SK-N-DZ (cell line): ENCODE measurements around the gene ALX4.

Experiments
- DNase-seq: peaks from one replicate; pipeline ENCODE4 v3.0.0-alpha.2; 2015; ENCODE audit warnings: low spot score

Gene ALX4

DNA sequence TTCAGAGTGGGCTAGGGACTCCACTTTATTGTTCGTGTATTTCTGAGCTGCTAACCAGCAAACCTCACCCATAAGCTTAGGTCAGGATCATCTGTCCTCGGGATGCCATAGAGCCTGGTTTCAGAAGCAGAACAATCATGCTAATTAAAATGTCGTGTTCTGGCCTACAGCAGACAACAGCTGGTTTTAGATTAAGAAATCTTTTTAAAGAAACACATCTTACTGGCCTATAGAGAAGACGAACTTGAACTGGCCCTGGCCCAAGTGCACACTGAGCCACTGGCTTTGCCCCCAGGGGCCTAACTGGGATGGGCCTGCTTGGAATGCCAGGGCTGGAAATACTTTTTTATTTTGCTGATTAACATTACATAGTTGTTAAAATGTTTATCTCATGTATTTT lies 63.2 kb downstream of the ALX4 start:
- no peak for DNase-seq

DNA sequence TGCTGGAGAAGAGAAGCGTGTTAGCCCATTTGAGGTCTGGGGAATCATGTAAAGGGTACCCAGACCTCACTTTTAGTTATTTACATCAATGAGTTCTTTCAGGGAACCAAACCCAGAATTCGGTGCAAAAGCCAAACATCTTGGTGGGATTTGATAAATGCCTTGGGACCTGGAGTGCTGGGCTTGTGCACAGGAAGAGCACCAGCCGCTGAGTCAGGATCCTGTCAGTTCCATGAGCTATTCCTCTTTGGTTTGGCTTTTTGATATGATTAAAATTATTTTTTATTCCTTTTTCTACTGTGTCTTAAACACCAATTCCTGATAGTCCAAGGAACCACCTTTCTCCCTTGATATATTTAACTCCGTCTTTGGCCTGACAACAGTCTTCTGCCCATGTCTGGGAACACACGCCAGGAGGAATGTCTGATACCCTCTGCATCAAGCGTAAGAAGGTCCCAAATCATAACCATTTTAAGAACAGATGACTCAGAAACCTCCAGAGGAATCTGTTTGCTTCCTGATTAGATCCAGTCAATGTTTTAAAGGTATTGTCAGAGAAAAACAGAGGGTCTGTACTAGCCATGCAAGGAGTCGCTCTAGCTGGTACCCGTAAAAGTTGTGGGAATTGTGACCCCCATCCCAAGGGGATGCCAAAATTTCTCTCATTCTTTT lies 65.2 kb downstream of the ALX4 start:
- DNase-seq, result no peak

DNA sequence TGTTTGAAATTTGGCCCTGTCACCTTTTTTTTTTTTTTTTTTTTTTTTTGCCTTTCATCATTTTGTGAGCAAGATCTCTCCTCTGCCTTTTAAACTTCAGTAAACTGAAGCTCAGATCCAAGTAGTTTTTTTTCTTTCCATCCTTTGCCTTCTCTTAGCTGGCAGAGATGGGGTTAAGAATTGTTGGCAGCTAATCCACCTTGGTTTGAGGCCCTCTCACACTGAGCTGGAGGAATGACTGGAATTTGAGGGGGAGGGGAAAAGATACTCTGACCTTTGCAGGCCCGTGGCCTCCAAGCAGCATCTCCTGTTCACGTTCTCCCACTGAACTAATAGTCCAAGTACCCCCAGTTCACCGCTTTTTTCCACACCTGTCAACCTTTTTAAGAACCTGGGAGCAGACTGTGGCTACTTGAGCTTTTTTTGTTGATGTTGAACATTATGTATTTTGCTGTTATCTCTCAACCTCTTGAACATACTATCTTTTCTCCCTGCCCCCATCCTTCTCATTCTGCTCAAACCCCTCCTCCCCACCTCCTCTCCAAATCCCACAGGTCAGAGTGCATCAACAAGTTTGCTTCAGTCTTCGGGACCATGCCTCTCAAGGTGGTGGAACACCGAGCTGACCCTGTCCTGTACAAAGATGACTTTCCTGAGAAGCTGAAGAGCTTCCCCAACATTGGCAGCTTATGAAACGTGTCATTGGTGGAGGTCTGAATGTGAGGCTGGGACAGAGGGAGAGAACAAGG lies 66.2 kb downstream of the ALX4 start:
- no peak for DNase-seq

DNA sequence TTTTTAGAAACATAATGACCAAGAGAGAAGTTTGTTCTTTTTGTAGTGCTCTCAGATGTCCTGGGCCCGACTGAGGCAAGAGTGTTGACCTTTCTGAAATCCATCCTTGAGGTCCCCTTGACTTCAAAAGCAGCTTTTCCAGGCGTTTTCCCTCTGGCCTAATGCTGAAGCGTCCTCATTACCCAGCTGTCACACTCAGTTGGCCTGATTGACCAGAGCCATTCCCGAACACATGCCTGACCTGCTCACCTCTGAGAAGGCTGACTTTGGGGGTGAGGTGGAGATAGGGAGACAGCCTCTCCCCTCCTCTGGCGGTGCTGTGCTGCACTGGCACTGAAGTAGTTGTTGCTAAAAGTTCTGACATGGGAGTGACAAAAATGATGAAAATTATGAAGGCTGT lies 66.9 kb downstream of the ALX4 start:
- DNase-seq, result no peak

DNA sequence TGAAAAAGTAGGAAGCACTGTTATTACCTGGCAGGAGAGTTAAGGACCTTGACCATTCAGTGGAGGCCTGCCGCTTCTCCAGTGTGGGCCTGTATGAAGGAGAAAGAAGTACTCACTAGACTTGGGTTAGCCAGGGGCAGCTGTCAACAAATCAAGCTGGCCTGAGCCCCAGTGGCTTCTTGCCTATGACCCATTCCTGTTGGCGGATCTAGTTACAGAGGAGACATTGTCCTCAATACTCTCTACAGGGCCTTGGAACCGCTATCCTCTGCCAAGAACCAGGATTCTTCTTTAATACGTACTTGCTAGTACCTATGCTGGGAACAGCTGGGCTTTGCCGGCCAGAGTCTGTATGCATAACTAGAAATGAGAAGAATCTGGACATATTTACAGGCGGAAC lies 68.1 kb downstream of the ALX4 start:
- no peak for DNase-seq

DNA sequence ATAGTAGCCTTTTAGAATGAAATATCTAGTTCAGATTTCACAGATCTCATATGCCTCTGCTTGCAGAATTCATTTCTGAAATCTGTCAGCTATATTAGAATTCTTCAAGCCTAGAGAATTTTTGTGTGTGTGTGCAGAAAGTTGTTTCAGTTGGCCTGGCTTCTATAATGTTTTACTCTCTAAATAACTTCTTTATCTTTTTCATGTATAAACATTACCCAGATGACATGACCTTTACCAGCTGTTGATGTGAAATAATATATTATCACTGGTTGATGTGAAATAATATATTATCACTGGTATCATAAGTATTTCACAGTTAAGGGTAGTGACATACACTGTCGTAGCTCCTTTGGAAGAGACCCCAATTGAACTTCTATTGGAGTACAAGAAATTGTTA lies 72.8 kb downstream of the ALX4 start:
- DNase-seq, result no peak

DNA sequence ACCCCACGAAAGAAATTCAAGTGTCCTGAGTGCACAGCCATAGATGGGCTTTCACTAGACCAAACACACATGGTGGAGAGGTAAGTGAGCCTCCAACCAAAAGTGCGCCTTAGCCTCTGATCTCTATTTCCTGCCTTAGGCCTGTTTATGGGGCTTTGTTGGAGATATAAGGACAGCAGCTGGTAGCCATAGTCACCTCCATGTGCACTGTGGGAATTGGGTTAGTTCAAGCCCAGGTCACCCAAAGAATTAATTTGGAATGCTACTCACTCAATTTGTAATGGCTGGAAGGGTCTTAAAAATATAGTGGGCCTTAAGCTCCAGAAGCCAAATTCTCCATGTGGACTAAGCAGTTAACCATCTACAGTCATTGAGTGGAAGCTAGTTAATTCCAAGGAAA lies 73.6 kb downstream of the ALX4 start:
- DNase-seq, result no peak

DNA sequence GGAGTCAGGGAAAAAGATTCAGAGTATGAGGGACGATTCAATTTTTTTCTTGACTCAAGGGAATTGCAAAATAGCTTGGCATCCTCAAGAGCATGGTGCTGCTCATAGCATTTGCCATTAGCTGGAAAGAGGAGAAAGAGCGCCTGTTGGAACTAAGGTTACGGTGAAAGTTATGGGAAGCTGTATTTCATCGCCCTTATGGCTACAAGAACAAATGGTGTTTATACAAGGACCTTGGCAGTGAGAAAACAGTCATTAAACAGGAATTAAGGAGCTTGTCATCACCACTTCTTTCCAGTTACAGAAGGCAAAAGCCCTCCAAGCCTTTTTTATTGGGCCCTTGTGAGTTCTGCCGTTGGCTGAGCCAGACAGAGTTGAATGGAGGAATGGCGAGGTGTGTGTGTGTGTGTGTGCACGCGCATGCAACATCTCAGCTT lies 74.2 kb downstream of the ALX4 start:
- no peak for DNase-seq

DNA sequence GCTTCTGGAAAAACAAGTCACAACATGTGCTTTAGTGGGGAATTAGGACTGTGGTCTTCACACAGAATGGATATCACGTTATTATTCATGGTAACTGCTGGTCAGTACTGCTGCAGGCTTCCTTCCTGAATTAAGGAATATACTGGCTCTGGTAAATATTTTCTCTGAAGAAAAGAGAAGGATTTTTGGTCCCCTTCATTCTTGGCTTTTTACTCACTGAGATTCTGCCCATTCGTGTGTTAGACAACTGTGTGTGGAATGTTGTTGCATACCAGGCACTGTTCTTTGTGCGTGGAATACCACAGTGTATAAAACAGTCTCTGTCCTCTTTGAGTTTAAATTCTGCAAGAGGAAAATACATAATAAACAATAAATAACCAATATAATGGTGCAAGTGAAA lies 80.3 kb downstream of the ALX4 start:
- no peak for DNase-seq

DNA sequence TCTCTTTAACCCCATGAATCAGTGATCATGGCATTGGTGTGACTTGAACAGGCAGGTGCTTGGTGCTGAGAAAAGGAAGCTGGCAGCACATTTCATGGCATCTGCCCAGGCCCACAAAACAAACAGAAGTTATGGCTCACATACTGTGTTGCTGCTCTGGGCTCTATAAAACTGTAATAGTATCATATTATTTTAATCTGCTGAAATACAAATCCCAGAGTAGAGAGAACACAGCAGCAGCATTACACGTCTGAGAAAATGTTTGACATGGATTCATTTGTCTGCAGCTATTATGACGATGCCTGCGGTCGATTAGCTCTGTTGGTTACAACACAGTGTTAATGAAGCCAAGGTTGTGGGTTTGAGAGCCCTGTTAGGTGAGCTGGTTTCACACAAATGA lies 80.8 kb downstream of the ALX4 start:
- no peak for DNase-seq

DNA sequence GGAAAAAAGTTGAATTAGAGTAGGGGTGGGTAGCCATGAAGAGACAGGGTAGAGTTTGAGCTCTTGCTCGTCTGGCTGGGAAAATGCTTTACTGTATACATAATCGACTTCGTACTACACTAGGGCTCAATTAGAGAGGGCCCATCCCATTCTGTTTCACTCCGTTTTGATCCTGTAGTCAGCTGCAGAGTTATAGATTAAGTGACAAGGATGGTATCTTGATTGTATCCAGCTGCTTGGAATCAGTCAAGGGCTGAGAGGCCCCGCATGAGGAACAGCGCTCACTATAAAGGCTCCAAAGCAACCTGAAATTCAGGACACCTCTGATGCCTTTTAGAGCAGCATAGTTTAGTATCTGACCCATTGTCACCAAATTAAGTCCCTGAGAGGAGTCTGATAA lies 81.6 kb downstream of the ALX4 start:
- DNase-seq, result peak; percentile 25

DNA sequence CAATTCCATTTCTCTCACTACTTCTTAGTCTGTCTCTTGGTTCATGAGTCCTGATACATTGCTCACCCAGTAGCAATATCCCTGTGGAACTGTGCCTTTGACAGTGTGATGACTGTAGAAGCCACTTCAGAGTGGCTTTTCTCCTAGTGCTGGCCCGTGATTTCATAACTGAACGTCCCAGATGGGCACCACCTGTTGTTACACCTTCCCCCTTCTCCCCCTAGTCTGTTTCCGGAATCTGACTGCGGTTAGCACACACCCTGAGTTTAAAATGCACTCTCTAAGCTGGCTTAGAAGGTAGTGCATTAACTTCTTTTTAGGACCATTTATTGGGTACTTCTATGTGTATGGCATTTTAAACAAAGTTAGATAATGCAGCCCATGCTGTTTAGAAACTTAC lies 83.0 kb downstream of the ALX4 start:
- no peak for DNase-seq

DNA sequence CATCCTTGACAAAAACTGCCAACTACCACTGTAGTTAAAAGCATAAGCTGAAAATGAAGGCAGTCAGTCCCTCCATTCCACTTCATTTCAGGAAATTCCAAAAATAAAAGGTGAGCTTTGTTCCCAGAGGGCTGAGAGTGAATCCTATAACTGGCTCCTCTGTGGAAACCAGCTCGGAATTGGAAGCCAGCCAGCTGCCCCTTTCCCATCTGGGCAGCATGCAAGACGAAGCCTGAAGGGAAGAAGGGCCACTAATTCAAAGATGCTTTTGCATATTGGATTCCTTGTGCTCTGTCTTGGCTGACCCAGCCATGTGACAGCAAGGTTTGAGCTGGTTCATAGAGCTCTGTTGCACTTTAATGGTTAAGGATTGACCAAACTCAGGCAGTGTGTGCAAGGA lies 83.4 kb downstream of the ALX4 start:
- DNase-seq, result no peak

DNA sequence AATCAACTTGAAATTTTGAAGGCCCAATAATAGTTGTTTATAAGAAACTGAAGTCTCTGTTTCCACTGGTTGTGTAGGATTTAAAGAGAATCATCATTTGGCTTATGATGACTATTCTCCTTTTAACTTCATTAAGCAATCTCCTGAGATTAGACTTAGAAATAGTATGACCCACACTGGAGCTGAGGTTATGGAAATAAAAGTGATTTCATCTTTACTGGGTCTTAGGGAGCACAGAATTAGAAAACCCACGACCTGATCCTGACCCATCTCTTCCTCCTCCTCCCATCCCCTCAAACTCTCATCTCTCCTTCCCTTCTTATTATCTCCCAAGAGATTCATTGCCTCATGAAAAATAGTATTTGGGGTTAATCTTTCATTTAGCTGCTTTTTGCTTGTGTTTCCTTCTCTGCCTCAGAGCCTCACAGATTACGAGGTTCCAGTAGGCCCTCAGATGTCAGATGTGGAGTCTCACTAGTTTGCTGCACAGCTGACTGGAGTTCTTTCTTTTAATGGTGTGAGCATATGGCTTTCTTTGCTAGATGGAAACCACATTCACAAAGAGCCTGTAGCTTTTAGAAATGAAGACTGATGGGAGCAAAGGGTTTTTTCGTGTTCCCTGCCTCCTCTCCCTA lies 85.0 kb downstream of the ALX4 start:
- DNase-seq, result no peak

DNA sequence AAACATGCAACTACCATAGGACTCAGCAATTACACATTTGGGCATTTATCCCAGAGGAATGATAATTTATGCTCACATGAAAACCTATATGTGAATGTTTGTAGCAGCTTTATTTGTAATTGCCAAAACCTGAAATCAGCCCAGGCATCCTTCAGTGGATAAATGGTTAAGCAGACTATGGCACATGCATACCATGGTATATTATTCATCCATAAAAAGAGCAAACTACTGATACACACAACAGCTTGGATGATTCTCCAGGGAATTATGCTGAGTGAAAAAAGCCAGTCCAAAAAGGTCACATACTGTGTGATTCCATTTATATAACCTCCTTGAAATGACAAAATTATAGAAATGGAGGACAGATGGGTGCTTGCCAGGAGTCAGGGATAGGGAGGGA lies 86.7 kb downstream of the ALX4 start:
- DNase-seq, result no peak

DNA sequence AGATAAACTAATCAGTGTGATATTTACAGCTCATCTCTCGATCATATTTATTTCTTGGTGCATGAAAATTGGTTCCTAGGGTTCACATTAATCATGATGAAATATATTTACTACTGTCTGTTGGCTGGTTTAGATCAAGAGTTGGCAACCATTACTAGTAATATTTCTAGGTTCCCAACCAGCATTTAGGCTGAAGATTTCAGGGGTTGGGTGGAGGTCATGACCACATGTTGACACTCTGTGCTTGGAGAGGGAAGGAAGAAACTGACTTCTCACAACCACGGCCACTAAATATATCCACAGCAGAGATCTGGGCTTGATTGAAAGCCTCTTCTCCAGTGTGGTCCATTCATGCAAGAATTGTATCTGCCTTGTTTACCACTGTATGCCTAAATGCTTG lies 87.9 kb downstream of the ALX4 start:
- no peak for DNase-seq

DNA sequence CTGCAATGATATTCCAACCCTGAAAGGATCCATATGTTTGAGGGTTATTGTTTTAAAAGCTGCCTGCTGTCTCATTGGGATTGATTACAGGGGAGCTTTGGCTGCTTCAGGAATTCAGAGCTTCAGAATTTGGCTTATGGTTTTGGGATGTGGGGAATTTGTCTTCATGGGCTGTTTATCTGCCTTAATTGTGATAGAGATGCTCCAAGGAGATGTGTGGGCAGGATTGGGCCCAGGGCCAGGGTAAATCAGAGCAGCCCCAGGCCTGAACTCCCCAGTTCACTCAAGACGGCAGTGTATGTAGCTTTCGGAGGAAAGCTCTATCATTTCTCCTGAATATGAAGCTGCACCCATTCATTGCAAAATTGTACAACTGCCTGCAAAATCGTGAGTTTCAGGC lies 88.5 kb downstream of the ALX4 start:
- no peak for DNase-seq

DNA sequence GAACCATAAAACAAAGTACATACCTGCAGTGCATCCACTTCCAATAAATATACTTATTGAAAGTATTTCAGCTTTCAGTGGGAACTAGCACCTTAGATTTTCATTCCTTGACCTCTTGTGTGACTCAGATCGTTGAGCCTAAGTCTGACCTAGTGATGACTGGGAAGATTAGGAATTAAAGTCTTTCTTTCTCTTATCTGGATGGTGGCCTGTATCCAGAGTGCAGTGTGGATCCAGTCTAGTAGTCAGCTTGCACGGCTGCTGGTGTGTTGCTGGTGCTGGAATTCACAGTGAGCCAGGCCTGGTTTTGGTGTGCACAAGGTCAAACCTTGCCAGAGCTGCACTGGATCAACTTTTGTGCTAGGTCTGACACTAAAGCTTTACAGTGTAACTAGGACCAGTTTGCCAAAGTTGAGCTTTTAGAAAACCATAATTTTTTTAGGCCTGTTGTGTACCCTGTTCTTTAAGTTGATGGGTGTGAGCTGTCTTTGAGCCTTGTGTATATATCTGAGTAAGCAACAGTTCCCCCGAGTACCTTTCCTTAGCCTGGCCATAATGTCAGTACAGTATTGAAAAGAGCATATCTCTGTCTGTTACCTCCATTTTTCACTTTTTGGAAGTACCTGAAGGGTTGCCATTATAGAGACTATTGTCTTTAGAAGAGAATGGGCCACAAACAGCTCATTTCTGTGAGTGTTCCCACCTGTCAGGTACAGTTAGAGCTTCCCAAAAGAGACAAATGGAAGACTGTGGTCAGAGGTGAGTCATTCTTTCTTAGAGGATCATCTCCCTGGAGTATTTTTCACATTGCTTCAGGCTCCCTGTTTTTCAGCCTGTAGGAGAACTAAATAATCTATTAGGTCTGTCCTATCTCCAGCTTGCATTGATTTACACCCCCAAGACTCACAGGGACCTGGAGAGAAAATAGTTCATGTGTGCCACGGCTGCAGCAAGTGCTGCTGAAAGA lies 89.8 kb downstream of the ALX4 start:
- DNase-seq, result no peak

DNA sequence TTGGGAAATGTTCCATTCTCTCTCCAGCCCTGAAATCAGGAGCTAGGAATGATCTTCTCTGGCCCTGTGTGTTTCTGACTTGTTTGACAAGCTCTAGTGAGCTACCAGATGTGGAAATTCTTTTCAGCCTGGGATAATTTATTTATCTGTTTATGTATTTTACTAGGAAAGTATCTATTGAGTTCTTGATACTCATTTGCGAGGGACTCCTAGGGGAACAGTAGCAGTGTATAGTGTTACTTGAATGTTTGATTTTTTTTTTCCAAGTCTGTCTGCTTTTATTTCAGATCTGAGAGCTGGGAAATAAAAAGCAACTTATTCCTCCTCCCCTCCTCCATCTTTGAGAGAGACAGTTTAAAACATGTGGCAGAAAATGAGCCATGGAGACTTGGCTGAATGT lies 92.5 kb downstream of the ALX4 start:
- DNase-seq, result no peak

DNA sequence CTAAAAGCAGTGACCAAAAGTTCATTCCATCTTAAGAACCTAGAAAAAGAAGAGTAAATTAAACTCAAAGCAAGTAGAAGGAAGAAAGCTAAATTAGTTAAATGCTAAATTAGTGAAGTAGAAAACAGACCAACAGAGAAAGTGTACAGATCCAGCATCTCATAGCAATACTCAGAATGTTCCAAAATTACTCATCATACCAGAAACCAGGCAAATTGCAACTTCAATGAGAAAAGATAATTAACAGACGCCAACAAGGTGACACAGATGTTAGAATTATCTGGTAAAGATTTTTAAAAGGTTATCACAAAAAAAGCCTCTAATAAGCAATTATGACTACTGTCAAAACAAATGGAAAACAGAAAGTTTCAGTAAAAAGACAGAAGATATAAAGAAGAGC lies 96.8 kb downstream of the ALX4 start:
- no peak for DNase-seq

DNA sequence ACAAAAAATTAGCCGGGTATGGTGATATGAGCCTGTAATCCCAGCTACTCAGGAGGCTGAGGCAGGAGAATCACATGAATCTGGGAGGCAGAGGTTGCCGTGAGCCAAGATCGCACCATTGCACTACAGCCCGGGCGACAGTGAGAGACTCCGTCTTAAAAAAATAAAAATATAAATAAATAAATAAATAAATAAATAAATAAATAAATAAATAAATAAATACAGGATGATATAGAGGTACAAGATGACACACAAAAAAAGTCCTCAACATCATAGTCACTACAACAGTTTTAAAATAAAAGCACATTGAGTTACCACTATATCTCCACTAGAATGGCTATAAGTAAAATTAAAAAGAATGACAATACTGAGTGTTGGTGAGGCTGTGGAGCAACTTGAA lies 97.8 kb downstream of the ALX4 start:
- no peak for DNase-seq
